Stimulated activated CD4-positive, alpha-beta T cell treated with anti-CD3 and anti-CD28 coated beads, Interleukin-12 subunit alpha, Interleukin-12 subunit beta, amount 100 ng/mL, for 48 hours (primary cell): Measurements from ENCODE around the gene CATSPERE.
"Not testable (repeated sequence)": the region's sequence is repeated elsewhere in the genome, so short reads cannot be mapped to it uniquely, and the experiment has no call there.

Experiments
- DNase-seq, 3 donors: peaks; one replicate each; pipeline ENCODE4 v3.0.0-alpha.2; 2020; ENCODE audit warnings: low read depth in 2 of 3, low spot score in 1 of 3

CATSPERE gene

GRCh38 chr1:244448279-244449036 lies 12.6 kb upstream of the CATSPERE start:
- DNase-seq: no peak

GRCh38 chr1:244449936-244450508 lies 11.1 kb upstream of the CATSPERE start:
- no peak for DNase-seq

GRCh38 chr1:244450597-244451538 lies 10.2 kb upstream of the CATSPERE start:
- peak in 2 of 3 donors; percentile 30 to 35 for DNase-seq

GRCh38 chr1:244451539-244451950 lies 9.5 kb upstream of the CATSPERE start, which contains the start of gene ADSS2:
ADSS2 (minus strand) TSS chr1:244451909; CDS start chr1:244451817, 92 bp downstream.
- no peak for DNase-seq

GRCh38 chr1:244451951-244452795 lies 8.9 kb upstream of the CATSPERE start:
- DNase-seq: peak; percentile 96 to 99 (median 97)

GRCh38 chr1:244454412-244454811 lies 6.7 kb upstream of the CATSPERE start:
- DNase-seq: no peak

- no peak for DNase-seq
Observed at GRCh38 chr1:244456586-244456985, 4.5 kb upstream of the CATSPERE start.

- DNase-seq: no peak
Observed at GRCh38 chr1:244458781-244459180, 2.3 kb upstream of the CATSPERE start.

- peak in 1 of 3 donors; percentile 9 for DNase-seq
Observed at GRCh38 chr1:244460197-244460596, 876 bp upstream of the CATSPERE start.

- DNase-seq: no peak
Observed at GRCh38 chr1:244466724-244467123, 5.7 kb downstream of the CATSPERE start.

GRCh38 chr1:244473059-244473605 lies 12.1 kb downstream of the CATSPERE start:
- DNase-seq: no peak

- not testable (repeated sequence) for DNase-seq
Observed at GRCh38 chr1:244484971-244485370, 23.9 kb downstream of the CATSPERE start.

GRCh38 chr1:244494653-244495052 lies 33.6 kb downstream of the CATSPERE start:
- DNase-seq: no peak

GRCh38 chr1:244496186-244496585 lies 35.1 kb downstream of the CATSPERE start:
- no peak for DNase-seq

GRCh38 chr1:244497805-244498204 lies 36.7 kb downstream of the CATSPERE start:
- no peak for DNase-seq

- not testable (repeated sequence) for DNase-seq
Observed at GRCh38 chr1:244499484-244499883, 38.4 kb downstream of the CATSPERE start.

GRCh38 chr1:244500515-244500914 lies 39.4 kb downstream of the CATSPERE start:
- DNase-seq: not testable (repeated sequence)

GRCh38 chr1:244502630-244503029 lies 41.6 kb downstream of the CATSPERE start:
- DNase-seq: no peak

- DNase-seq: no peak
Observed at GRCh38 chr1:244513493-244513892, 52.4 kb downstream of the CATSPERE start.

GRCh38 chr1:244515680-244516079 lies 54.6 kb downstream of the CATSPERE start:
- no peak for DNase-seq
